ENCODE data around the gene PPIA.

DNA sequence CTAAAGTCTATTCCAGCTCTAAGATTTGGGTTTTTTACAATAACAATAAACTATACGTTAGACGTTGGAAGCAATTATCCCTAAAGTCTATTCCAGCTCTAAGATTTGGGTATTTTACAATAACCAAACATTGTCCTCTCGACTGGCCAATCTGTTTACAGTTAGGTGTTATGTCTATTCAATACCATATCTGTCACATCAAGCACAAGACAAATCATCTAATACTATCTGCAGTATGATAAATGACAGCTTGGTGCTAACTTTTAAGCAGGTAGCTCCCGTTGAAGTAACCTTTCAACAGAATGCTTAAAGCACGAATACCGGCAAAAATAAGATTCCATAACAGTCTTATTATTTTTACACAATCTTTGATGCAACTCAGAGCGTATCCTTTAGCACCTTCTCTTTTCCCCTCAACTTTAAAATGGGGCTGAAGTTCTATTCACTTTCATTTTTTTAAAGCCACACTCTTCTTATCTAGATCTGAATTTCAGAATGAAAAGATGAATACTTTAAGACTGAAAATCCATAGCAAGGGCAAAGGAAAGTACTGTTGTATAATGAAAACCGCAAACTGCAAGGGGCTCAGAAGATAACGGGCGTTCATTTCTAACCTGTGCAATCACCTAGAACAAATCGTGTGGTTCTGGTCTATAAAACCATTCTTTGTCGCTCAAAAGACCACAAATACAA is 50.5 kb downstream of the PPIA start:
- TF ChIP-seq TAF1 (IDR thresholded peaks at IDR 0.05; ENCODE audit: low read depth) = no peak
- no peak for TF ChIP-seq POLR2AphosphoS5 (IDR thresholded peaks at IDR 0.05)

Data from neural cell (in vitro differentiated cells).